IPS-NIHi7 (cell line): ENCODE data around the gene AGAP1.

Experiments used
- DNase-seq: peaks from one replicate; pipeline ENCODE4 v3.0.0; 2012; ENCODE audit warnings: mixed read lengths; ENCODE audit errors: extremely low spot score

Gene AGAP1

GRCh38 chr2:235868645-235869044 lies 374.8 kb downstream of the AGAP1 start:
- DNase-seq = no peak

GRCh38 chr2:235870515-235870914 lies 376.7 kb downstream of the AGAP1 start:
- no peak for DNase-seq

GRCh38 chr2:235876099-235876679 lies 382.3 kb downstream of the AGAP1 start:
- no peak for DNase-seq

GRCh38 chr2:235877275-235877802 lies 383.5 kb downstream of the AGAP1 start:
- no peak for DNase-seq

GRCh38 chr2:235879116-235879515 lies 385.3 kb downstream of the AGAP1 start:
- DNase-seq = no peak

- no peak for DNase-seq
Measured at GRCh38 chr2:235883675-235884074, 389.8 kb downstream of the AGAP1 start.

- no peak for DNase-seq
Measured at GRCh38 chr2:235889302-235889630, 395.4 kb downstream of the AGAP1 start.

GRCh38 chr2:235893129-235893698 lies 399.4 kb downstream of the AGAP1 start:
- DNase-seq = no peak

GRCh38 chr2:235894839-235895238 lies 401.0 kb downstream of the AGAP1 start:
- no peak for DNase-seq

GRCh38 chr2:235896061-235896460 lies 402.2 kb downstream of the AGAP1 start:
- no peak for DNase-seq

- no peak for DNase-seq
Measured at GRCh38 chr2:235897992-235898391, 404.1 kb downstream of the AGAP1 start.

GRCh38 chr2:235898766-235899165 lies 404.9 kb downstream of the AGAP1 start:
- DNase-seq = no peak

- no peak for DNase-seq
Measured at GRCh38 chr2:235900631-235901030, 406.8 kb downstream of the AGAP1 start.

- DNase-seq = no peak
Measured at GRCh38 chr2:235901243-235901642, 407.4 kb downstream of the AGAP1 start.

- peak; percentile 36 for DNase-seq
Measured at GRCh38 chr2:235903782-235904584, 410.1 kb downstream of the AGAP1 start.

- DNase-seq = no peak
Measured at GRCh38 chr2:235904585-235904931, 410.7 kb downstream of the AGAP1 start.

GRCh38 chr2:235908826-235909225 lies 415.0 kb downstream of the AGAP1 start:
- no peak for DNase-seq

GRCh38 chr2:235909358-235909757 lies 415.5 kb downstream of the AGAP1 start:
- DNase-seq = no peak

- no peak for DNase-seq
Measured at GRCh38 chr2:235910067-235910466, 416.2 kb downstream of the AGAP1 start.

- no peak for DNase-seq
Measured at GRCh38 chr2:235911125-235911524, 417.3 kb downstream of the AGAP1 start.

- DNase-seq = no peak
Measured at GRCh38 chr2:235911633-235912233, 417.9 kb downstream of the AGAP1 start.

- DNase-seq = no peak
Measured at GRCh38 chr2:235914756-235915155, 420.9 kb downstream of the AGAP1 start.

GRCh38 chr2:235917506-235917905 lies 423.7 kb downstream of the AGAP1 start:
- DNase-seq = no peak
